Hematopoietic multipotent progenitor cell (in vitro differentiated cells): ENCODE results near the gene PGLYRP2. TPM values are rescaled to one million over a fixed set of nuclear protein-coding genes. Genes with fewer than 3 reads are reported as not detected.
"Not testable (repeated sequence)": the region's sequence is repeated elsewhere in the genome, so short reads cannot be mapped to it uniquely, and the experiment has no call there.

Experiments
- DNase-seq, 3 donors: peaks; one replicate each; pipeline ENCODE4 v3.0.0-alpha.2; 2011 to 2015; ENCODE audit warnings: low read depth in 2 of 3, low spot score in 2 of 3
- total RNA-seq: library from RNA; depleted of rRNA; stranded (reverse); fragments of >200 nt; gene quantifications from one replicate; pipeline ENCODE4 v1.2.3, GENCODE V29; 2012

The PGLYRP2 gene, protein sequence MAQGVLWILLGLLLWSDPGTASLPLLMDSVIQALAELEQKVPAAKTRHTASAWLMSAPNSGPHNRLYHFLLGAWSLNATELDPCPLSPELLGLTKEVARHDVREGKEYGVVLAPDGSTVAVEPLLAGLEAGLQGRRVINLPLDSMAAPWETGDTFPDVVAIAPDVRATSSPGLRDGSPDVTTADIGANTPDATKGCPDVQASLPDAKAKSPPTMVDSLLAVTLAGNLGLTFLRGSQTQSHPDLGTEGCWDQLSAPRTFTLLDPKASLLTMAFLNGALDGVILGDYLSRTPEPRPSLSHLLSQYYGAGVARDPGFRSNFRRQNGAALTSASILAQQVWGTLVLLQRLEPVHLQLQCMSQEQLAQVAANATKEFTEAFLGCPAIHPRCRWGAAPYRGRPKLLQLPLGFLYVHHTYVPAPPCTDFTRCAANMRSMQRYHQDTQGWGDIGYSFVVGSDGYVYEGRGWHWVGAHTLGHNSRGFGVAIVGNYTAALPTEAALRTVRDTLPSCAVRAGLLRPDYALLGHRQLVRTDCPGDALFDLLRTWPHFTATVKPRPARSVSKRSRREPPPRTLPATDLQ
- under 0.01 TPM for total RNA-seq

DNA sequence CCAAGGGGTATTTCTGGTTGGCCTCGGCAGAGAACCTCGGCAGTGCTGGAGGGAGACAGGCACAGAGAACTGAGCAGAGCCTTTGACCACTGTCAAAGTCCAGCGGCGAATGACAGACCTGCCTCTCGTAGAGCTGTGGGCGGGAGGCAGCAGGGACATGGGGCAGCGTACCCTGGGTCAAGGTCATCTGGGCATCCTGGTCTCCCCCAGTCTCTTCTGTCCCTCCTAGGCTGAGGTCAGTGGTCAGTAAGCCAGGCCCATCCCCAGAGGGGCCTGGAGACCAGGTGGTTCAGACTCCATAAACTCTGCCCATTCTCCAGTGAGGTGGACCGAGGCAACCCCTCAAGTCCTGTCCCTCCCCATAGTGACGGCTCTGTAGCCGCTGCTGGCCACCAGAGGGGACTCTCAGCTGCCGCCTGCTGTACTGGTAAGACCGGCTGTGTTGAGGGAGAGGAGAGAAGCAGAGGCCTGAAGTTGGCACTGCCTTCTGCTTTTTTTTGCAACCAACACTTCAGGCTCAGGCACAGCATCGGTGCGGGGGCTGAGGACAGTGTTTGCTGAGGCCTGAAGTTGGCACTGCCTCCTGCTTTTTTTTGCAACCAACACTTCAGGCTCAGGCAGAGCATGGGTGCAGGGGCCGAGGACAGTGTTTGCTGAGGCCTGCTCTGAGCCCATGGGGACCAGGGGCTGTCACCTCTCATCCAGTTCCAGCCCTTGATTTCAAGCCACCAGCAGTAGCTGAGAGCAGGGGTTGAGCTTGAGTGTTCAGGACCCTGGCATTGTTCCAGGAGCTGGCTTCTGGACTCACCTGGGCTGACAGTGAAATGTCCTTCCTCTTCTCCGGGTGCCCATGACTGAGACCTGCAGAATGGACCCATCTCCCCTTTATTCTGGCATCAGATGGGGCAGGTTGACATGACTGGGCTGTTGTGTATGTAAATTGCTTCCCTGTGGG, at the start of gene PGLYRP2:
Gene PGLYRP2, minus strand, starts transcription at position 111 of the 955 bp plus-strand sequence. CDS start 130 bp downstream, outside the sequence.
- DNase-seq: peak in 2 of 3 donors; percentile 71 to 85

DNA sequence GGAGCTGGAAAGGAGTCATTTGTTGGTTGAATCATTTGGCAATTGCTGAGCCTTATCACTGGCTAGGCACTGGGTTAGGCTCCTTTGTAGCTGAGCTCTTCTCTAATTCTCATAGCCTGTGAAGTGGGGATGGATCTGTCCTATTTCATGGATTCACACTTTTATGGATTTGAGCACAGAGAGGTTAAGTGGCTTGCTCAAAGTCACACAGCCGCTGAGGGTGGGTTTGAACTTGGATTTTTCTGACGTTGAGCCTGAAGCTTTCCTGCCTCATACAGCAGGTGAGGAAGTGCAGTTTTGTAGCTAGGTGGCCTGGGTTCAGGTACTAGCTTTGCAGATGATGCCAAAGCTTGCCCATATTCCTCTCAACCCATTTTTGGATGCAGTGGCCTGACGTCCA, 48.4 kb upstream of the PGLYRP2 start:
- DNase-seq: no peak

DNA sequence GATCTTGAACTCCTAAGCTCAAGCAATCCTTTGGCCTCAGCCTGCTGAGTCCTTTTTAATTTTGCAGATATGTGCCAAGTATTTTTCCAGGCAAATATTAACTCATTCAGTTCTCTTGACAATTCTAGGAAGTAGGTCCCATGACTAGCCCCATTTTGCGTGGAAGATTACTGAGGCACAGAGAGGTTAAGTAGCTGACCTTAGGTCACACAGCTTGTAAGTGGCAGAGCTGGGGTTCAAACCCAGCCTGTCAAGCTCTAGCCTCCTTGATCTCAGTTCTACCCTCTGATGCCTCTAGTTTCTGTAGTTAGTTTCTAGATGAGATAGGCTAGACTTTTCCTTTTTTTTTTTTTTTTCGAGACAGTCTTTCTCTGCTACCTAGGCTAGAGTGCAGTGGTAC, 47.1 kb upstream of the PGLYRP2 start:
- DNase-seq: no peak

DNA sequence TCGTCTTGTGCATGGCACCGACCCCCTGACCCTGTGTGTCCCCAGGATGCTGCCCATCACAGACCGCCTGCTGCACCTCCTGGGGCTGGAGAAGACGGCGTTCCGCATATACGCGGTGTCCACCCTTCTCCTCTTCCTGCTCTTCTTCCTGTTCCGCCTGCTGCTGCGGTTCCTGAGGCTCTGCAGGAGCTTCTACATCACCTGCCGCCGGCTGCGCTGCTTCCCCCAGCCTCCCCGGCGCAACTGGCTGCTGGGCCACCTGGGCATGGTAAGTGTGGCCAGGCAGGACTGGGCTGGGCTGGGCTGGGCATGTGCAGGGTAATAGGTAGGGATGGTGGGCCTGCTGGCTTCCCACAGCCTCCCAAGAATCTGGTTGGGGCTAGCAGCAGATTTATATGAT, 46.0 kb upstream of the PGLYRP2 start:
- no peak for DNase-seq

DNA sequence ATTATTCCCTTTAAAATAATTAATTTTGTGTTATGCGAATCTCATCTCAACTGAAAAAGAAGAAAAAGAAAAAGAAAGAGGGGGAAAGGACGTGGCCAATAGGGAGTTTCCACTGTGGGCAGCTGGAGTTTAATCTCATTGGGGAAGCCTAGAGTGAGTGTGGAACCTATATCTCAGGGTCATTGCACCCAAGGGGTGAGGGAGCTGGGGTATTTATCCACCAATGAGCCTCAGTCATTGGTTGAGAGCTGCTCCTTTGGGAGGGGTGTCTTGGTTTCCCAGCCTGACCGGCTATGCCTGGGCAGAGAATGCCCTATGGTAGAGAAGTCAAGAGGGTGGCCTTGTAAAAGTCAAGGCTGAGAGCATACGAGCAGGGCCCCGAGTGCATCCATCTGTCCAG, 45.5 kb upstream of the PGLYRP2 start:
- no peak for DNase-seq

DNA sequence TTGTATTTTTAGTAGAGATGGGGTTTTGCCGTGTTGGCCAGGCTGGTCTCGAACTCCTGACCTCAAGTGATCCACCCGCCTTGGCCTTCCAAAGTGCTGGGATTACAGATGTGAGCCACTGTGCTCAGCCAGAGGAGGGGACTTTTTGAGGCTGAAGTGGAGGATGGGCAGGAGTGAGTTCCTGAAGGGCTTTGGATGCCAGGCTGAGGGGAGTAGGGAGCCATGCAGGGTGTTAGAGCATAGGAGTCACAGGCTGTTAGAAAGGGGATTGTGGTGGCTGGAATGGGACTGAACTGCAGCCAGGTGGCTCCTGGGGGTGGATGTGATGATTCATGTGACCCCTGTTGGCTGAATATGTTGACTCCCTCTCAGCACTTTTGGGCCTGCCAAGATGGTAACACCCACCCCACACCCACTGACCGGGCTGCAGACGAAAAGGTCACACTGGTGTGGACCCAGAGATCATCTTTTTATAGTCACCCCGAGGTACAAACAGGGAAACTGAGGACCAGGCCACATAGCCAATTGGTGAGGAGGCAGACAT, 40.2 kb upstream of the PGLYRP2 start:
- no peak for DNase-seq

DNA sequence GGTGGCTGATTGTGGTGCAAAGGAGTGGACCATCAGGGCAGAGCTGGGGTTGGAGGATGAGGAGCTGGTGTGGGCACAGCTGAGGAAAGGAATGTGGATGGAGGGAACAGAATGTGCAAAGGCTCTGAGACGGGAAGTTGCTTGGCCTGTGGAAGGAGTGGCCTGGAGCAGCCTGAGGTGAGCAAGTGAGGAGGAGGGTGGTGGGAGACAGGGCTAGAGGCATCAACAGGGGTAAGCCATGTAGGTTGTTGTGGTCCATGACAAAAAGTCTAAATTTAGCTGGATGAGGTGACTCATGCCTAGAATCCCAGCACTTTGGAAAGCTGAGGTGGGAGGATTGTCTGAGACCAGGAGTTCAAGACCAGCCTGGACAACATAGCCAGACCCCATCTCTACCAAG, 38.5 kb upstream of the PGLYRP2 start:
- DNase-seq: no peak

DNA sequence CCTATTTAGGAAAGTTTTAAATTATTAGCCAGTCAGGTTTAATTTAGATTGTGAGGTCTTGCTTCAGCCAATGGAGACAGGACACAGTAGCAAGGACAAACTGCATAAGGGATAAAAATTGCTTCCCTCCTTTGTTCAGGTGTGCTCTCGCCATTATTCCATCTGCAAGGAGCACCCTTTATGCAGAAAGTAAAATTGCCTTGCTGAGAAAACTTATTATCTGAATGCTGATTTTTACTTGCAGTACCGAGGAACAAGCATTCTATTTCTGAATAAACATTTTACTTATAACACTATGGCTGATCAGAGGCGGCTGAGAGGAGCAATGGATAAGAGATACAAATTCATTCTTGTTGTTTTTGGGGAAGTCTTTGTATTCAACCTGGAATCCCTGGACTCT, 37.1 kb upstream of the PGLYRP2 start:
- DNase-seq: no peak

DNA sequence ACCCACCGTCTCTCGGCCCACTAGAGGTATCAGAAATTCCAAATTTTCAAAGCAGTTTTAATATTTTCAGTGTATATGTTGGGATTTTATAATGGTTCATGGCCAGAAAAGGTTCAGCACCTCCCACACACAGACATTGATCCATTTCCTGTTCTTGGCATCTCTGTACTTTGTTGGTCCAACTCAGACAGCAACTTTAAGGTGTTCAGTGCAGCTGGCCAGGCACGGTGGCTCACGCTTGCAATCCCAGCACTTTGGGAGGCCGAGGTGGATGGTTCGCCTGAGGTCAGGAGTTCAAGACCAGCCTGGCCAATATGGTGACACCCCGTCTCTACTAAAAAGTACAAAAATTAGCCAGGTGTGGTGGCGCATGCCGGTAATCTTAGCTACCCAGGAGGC, 35.9 kb upstream of the PGLYRP2 start:
- not testable (repeated sequence) for DNase-seq

DNA sequence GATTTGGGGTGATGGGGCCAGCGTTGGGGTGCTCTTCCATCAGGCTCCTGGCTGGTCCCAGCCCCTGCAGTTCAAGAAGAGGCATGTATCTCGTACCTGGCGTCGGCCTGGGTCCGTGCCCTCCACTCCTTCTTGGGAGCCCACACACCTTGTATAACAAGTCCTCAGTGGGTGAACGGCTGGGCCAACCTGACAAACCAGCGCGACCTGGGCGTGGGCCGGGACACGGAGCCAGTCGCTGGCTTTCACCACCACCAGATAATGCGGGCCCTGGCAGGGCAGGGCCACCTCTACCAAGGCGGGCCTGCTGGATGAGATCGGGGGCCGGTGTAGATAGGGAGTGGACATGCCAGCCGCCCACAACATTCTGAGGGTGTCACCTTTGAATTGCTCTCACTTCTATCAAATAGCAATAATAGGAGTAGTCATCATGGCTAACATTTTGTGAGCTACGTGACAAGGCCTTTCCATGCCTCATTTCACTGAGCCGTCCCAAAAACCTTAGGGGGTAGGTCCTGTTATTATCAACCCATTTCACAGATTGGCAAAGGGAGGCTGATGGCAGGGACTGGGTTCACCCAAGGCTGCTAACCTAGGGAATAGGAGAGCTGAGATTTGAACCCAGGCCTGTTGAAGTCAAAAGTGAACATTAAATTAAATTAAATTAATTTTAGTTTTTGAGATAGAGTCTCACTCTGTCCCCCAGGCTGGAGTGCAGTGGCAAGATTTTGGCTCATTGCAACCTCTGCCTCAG, 32.5 kb upstream of the PGLYRP2 start:
- DNase-seq: no peak

DNA sequence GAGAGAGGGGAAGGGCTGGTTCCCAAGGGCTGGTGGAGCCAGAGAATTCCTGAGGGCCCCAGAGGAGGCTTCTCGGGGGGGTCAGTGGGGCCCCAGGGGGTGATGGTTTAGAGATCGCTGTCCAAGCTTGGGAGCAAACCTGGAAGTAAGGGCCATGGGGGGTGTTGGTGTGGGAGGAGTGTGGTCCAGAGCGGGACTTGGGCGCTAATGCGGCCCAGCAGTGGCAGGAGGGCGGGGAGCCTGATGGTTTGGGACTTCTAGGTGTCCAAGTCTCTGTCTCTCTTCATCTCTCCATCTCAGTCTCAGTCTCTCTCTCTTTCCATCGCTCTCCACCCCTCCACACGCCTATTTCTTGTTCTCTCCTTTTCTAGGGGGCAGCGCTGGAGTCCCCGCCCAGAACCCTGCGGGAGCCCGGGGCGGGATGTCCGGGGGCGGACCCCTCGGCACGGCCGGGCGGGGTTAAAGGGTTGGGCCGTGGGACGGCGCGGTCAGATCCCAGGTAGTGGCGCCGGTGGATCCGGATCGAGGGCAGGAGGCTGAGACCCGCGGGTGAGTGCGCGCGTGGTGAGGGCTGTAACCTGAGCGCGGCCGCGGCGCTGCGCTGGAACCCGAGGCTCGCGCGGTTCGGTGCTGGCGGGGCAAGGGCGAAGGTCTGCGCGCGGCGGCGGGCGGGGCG, 28.9 kb upstream of the PGLYRP2 start, which contains the start of gene CYP4F22:
Gene CYP4F22, plus strand, starts transcription at position 491 of the 676 bp plus-strand sequence. CDS start 16,812 bp downstream, outside the sequence.
- DNase-seq: no peak

DNA sequence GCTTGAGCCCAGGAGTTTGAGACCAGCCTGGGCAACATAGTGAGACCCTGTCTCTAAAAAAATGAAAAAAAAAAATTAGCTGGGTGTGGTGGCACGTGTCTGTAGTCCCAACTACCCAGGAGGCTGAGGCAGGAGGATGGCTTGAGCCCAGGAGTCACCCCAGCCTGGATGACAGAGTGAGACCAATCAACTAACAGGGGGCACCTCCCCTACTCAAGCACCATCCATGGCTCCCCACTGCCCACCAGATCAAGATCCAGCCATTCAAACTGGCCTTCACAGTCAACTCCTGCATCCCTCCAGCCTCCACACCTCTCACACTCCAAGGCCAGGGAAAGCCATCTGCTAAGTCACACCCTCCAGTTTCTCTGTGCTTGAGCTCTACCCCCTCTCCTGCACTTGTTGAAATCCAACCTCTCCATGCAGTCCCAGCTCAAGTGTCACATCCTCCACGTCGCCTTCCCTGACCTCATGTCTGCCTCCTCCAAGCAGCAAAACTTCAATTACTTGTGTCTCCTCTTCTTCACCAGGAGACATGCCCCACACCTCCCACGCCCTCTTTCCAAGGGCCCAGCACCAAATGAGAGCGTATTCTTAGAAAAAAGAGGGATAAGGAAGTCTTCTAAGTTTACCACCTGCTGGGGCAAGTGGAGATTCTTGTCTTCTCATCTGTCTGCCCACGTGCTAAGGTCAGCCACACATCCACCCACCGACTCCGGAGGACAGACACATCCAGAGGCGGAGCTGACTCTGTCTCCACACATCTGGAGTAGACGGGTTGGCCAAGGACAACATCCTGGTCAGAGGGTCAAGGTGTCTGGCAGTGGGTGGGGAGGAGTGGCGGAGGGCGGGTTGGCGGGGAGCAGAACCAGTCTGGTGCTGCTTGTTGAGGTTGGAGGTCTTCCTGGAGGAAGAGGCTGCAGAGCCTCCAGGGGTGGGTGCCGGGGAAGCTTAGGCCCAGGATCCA, 28.1 kb upstream of the PGLYRP2 start:
- no peak for DNase-seq

DNA sequence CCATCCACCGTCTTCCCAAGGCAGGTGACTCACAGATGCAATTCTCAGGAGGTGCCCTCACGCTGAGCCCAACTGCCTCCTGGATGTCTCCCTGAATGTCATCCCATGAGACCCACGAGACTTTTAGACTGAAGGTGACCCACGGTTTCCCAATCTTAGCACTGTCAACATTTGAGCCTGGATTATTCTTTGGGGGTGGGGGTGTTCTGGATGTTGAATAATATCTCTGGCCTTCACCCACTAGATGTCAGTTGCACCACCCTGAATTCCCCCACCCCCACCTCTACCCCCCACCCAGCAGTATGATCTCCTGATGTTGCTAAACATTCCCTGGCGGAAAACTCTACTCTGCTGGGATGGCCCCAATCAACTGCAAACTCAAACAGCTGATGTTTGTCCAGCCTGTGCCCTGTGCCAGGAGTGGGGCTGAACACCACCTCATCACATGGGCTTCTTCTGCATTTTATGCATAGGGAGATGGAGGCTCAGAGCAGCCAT, 26.8 kb upstream of the PGLYRP2 start:
- no peak for DNase-seq

DNA sequence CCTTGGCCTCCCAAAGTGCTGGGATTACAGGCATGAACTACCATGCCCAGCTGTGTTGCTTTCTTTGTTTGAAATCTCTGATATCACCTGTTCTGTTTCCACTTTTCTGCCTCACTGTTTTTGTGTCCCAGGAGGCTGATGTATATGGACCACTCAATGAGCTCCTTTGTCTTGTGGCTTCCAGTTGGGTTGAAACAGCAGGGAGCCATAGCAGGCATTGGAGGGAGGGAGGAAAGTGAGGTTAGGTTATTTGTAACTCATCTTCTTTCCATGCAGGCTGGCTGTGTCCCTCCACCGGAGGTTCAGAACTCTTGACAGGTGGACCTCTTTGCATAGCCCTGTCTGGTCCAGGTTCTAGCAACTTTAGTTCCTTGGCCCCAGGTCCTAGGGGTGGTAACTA, 23.0 kb upstream of the PGLYRP2 start:
- DNase-seq: no peak

DNA sequence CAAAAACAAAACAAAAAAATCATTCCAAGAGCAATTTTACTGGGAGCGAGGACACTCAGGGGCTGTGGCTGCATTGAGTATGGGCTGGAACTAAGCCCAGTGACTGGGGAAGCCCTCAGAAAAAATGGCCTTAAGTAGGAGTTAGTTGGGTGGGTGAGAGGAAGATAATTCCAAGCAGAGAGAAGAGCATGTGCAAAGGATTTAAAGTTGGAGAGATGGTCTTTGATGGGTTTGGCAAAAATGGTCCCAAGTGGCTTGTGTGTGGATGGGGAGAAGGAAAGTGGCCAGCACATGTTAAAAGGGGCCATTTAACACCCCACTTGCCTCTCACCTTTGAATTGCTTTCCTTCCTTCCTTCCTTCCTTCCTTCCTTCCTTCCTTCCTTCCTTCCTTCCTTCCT, 22.3 kb upstream of the PGLYRP2 start:
- no peak for DNase-seq

DNA sequence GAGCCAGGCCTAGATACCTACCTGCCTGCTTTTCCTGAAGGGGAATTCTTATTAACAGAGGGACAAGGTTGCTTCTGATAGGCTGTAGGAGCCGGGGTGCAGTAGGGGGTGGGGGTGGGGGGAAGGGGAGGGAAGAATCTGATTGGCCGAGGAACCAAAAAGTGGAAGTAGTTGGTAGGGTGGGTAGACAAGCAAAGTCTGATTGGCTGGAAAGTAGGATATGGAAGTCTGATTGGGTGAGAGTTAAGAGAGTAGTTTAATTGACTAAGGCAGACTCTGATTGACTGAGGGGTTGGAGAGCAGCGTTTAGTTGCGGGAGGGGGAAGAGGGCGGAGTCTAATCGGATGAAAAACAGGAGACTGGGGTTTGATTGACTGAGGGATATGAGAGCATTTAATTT, 19.6 kb upstream of the PGLYRP2 start:
- peak in 1 of 3 donors; percentile 25 for DNase-seq

DNA sequence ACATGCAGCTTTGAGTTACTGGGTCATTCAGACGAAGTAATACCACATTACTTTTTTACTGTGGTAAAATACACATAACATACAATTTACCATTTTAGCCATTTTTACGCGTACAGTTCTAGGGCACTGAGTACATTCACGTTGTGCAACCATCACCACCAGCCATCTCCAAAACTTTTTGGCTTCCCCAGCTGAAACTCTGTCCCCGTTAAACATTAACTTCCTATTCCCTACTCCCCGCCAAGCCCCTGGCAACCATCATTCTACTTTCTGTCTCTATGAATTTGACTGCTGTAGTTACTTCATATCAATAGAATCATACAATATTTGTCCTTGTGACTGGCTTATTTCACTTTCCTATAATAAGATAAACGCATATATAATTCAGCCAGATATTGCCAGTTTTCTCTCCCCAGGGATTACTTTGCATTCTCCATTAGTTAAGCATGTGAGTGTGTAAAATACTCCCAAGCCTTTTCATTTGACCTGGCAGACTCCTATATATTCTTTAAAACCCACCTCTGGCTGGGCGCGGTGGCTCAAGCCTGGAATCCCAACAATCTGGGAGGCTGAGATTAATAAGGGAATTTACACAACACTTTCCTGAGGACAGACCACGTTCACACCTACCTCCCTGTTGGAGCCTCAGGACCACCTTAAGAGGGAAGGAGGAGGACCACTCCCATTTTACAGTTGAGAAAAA, 19.0 kb upstream of the PGLYRP2 start:
- DNase-seq: no peak

DNA sequence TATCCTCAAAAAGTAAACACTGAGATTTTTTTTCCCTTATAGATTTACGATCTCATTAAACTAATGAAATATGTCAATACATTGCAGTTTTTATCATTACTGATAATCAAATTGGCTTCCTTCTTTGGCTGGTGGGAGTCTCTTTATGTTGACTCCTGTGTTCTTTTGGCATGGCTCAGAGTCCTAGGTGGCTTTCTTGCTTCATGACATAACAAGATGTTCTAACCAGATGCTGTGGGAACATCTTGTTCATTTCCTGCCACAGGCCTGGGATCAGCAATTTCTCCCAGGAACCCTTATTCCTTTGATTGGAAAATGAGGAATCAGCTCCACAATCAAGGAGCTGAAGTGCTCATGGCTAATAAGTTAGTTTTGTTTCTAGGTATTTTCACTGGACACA, 15.8 kb upstream of the PGLYRP2 start:
- no peak for DNase-seq
